GM12891 (cell line): Measurements from ENCODE around the gene TMEM131.

Experiments
- POLR2A ChIP-seq: IDR thresholded peaks from 2 replicates; pipeline ENCODE4 v1.6.1; 2011; ENCODE audit warnings: low read depth, low read length, control low read depth
- POLR2AphosphoS5 ChIP-seq: IDR thresholded peaks from 2 replicates; pipeline ENCODE4 v1.6.1; 2011; ENCODE audit warnings: low read depth, low read length, control low read depth
- SPI1 ChIP-seq: IDR thresholded peaks from 2 replicates; pipeline ENCODE4 v1.6.1; 2011; ENCODE audit warnings: low read depth, low read length, control low read depth
- TAF1 ChIP-seq: IDR thresholded peaks from 2 replicates; pipeline ENCODE4 v1.6.1; 2011; ENCODE audit warnings: low read depth, low read length, control low read depth

DNA sequence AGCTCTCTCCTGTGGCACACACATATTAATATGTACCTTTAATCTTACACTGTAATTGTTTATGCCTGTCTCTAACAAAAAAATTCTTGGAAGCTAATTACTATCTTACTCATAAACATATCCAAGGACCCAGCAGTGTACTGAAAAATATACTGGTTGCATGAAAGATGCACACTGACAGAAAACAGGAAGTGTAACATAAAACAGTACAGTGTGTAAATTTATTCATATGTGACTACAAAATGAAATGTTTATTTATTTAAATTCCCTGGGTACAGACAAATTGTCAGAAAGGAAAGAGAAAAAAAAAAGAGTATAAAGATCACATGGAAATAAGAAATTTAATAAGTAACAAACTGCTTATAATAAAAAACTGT is 28.5 kb downstream of the TMEM131 start:
- no peak for TF ChIP-seq TAF1
- no peak for TF ChIP-seq POLR2A
- TF ChIP-seq SPI1: peak; percentile 86
- TF ChIP-seq POLR2AphosphoS5: no peak
